Measurements from ENCODE around the gene HES7. TPM values are rescaled to one million over a fixed set of nuclear protein-coding genes. Genes with fewer than 3 reads are reported as not detected.

HES7 gene
- polyA plus RNA-seq, 1 donor from 2014 or later, result 15.3 TPM

DNA sequence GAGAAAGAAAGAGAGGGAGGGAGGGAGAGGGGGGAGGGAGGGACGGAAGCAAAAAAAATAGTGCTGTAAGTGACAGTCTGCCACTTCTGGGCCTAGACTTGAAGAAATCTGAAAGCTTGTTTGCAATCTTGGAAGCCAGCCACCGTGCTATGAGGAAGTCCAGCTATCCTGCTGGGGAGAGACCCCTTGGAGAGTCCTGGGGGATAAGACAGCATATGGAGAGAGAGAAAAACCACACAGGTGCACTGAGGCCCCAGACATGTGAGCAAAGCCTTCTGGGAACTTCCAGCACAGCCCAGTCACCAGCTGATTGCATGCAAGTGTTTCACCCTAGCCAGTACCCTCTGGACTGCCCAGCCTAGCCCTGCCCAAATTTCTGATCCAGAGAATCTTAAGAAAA is 23.8 kb downstream of the HES7 start (continued):
- TF ChIP-seq RAD21 (conservative IDR thresholded peaks at IDR 0.05) (no peak), MXI1 (conservative IDR thresholded peaks at IDR 0.05; ENCODE audit: poor library complexity, severe bottlenecking) (no peak), POLR2AphosphoS5 (IDR thresholded peaks at IDR 0.05) (no peak)

DNA sequence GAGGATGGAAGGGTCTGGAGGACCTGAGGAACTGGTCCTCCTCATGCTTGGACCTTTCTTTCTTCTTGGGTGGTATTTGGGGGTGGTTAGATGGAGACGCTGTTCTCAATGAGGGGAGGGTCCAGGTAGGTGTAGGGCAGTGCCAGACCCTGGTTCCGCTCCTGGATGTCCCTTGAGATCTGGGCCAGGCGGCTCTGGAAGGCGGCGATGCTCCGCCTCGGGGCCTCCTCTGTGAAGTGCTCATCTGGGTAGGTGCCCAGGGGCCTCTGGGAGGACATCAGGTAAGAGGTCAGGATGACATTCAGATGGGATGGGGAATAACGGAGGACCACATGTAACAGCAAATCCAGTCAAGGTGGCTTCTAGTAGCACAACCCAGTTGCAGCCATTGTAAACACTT is 27.4 kb downstream of the HES7 start:
- Histone ChIP-seq H3K9ac (ENCODE audit: low read length) (no peak overlapping the region), H3K4me3 (ENCODE audit: low read length) (no peak overlapping the region), H3F3A (ENCODE audit: insufficient read depth, low read length, poor library complexity, severe bottlenecking) (no peaks in the 10 kb centered on the region), H3K79me2 (replicated peaks; ENCODE audit: insufficient read depth, low read length) (no peaks in the 10 kb centered on the region), H3K36me3 (ENCODE audit: insufficient read depth, low read length) (no peaks in the 10 kb centered on the region), H4K20me1 (ENCODE audit: insufficient read depth) (no peaks in the 10 kb centered on the region), H3K9me2 (ENCODE audit: insufficient read depth, low read length) (no peaks in the 10 kb centered on the region), H2AFZ (ENCODE audit: low read depth, low read length) (no peak overlapping the region), H3K9me3 (ENCODE audit: low read length) (no peaks in the 10 kb centered on the region), H3K4me2 (ENCODE audit: low read length) (no peak overlapping the region), H3K27ac (ENCODE audit: low read length) (no peak overlapping the region), H3K27me3 (ENCODE audit: insufficient read depth, low read depth, low read length) (no peaks in the 10 kb centered on the region)
- no peak for TF ChIP-seq RAD21 (conservative IDR thresholded peaks at IDR 0.05)
- TF ChIP-seq EZH2 (IDR thresholded peaks at IDR 0.05; ENCODE audit: borderline replicate concordance, insufficient read depth, low read length, poor library complexity, severe bottlenecking), result no peak
- TF ChIP-seq MXI1 (conservative IDR thresholded peaks at IDR 0.05; ENCODE audit: poor library complexity, severe bottlenecking), result no peak
- TF ChIP-seq TAF1 (IDR thresholded peaks at IDR 0.05; ENCODE audit: low read depth), result no peak
- TF ChIP-seq EP300 (conservative IDR thresholded peaks at IDR 0.05; ENCODE audit: poor library complexity, severe bottlenecking), result no peak
- TF ChIP-seq, protein P1, sequence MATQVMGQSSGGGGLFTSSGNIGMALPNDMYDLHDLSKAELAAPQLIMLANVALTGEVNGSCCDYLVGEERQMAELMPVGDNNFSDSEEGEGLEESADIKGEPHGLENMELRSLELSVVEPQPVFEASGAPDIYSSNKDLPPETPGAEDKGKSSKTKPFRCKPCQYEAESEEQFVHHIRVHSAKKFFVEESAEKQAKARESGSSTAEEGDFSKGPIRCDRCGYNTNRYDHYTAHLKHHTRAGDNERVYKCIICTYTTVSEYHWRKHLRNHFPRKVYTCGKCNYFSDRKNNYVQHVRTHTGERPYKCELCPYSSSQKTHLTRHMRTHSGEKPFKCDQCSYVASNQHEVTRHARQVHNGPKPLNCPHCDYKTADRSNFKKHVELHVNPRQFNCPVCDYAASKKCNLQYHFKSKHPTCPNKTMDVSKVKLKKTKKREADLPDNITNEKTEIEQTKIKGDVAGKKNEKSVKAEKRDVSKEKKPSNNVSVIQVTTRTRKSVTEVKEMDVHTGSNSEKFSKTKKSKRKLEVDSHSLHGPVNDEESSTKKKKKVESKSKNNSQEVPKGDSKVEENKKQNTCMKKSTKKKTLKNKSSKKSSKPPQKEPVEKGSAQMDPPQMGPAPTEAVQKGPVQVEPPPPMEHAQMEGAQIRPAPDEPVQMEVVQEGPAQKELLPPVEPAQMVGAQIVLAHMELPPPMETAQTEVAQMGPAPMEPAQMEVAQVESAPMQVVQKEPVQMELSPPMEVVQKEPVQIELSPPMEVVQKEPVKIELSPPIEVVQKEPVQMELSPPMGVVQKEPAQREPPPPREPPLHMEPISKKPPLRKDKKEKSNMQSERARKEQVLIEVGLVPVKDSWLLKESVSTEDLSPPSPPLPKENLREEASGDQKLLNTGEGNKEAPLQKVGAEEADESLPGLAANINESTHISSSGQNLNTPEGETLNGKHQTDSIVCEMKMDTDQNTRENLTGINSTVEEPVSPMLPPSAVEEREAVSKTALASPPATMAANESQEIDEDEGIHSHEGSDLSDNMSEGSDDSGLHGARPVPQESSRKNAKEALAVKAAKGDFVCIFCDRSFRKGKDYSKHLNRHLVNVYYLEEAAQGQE (IDR thresholded peaks at IDR 0.05; ENCODE audit: borderline replicate concordance), result no peak
- no peak for TF ChIP-seq SMC3 (conservative IDR thresholded peaks at IDR 0.05; ENCODE audit: poor library complexity)
- TF ChIP-seq POLR2AphosphoS5 (IDR thresholded peaks at IDR 0.05), result no peak
- TF ChIP-seq, protein P2, sequence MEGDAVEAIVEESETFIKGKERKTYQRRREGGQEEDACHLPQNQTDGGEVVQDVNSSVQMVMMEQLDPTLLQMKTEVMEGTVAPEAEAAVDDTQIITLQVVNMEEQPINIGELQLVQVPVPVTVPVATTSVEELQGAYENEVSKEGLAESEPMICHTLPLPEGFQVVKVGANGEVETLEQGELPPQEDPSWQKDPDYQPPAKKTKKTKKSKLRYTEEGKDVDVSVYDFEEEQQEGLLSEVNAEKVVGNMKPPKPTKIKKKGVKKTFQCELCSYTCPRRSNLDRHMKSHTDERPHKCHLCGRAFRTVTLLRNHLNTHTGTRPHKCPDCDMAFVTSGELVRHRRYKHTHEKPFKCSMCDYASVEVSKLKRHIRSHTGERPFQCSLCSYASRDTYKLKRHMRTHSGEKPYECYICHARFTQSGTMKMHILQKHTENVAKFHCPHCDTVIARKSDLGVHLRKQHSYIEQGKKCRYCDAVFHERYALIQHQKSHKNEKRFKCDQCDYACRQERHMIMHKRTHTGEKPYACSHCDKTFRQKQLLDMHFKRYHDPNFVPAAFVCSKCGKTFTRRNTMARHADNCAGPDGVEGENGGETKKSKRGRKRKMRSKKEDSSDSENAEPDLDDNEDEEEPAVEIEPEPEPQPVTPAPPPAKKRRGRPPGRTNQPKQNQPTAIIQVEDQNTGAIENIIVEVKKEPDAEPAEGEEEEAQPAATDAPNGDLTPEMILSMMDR (IDR thresholded peaks at IDR 0.05; ENCODE audit: poor library complexity, severe bottlenecking), result no peak

DNA sequence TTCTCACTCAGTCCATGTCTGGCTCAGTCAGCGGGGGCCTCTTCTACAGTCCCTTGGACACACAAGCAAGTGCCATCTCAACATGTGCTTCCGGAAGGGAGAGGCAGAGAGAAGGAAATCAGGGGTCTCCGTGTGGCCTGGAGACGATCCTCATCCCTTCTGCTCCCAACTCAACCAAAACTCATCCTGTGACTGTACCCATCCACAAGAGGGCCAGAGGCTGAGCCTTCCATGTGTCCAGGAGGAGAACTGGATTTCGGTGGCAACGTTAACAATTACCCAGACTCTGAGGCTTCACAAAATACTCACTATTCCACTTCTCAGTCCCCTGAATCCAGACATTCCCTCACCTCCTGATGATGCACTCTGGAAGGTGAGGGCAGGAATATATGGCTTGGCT is 28.5 kb downstream of the HES7 start:
- H3K79me2 ChIP-seq (replicated peaks; ENCODE audit: insufficient read depth, low read length), result no peaks in the 10 kb centered on the region
- no peaks in the 10 kb centered on the region for H3K9me2 ChIP-seq (ENCODE audit: insufficient read depth, low read length)
- H3F3A ChIP-seq (ENCODE audit: insufficient read depth, low read length, poor library complexity, severe bottlenecking), result no peaks in the 10 kb centered on the region
- no peaks in the 10 kb centered on the region for H4K20me1 ChIP-seq (ENCODE audit: insufficient read depth)
- TF ChIP-seq EP300 (conservative IDR thresholded peaks at IDR 0.05; ENCODE audit: poor library complexity, severe bottlenecking) (no peak), MXI1 (conservative IDR thresholded peaks at IDR 0.05; ENCODE audit: poor library complexity, severe bottlenecking) (no peak), RAD21 (conservative IDR thresholded peaks at IDR 0.05) (no peak), EZH2 (IDR thresholded peaks at IDR 0.05; ENCODE audit: borderline replicate concordance, insufficient read depth, low read length, poor library complexity, severe bottlenecking) (no peak), SMC3 (conservative IDR thresholded peaks at IDR 0.05; ENCODE audit: poor library complexity) (no peak), POLR2AphosphoS5 (IDR thresholded peaks at IDR 0.05) (no peak), TAF1 (IDR thresholded peaks at IDR 0.05; ENCODE audit: low read depth) (no peak)
- TF ChIP-seq, protein P2 (IDR thresholded peaks at IDR 0.05; ENCODE audit: poor library complexity, severe bottlenecking), result no peak
- TF ChIP-seq, protein P1 (IDR thresholded peaks at IDR 0.05; ENCODE audit: borderline replicate concordance), result no peak
- no peak overlapping the region for H3K9ac ChIP-seq (ENCODE audit: low read length)
- no peak overlapping the region for H2AFZ ChIP-seq (ENCODE audit: low read depth, low read length)
- H3K9me3 ChIP-seq (ENCODE audit: low read length), result no peaks in the 10 kb centered on the region
- H3K27ac ChIP-seq (ENCODE audit: low read length), result no peak overlapping the region
- no peak overlapping the region for H3K4me3 ChIP-seq (ENCODE audit: low read length)
- H3K4me2 ChIP-seq (ENCODE audit: low read length), result no peak overlapping the region
- H3K27me3 ChIP-seq (ENCODE audit: insufficient read depth, low read depth, low read length), result no peaks in the 10 kb centered on the region
- no peaks in the 10 kb centered on the region for H3K36me3 ChIP-seq (ENCODE audit: insufficient read depth, low read length)

Measured in neural cell (in vitro differentiated cells).